ENCODE results near the gene SRP54.

- TF ChIP-seq, protein P1, sequence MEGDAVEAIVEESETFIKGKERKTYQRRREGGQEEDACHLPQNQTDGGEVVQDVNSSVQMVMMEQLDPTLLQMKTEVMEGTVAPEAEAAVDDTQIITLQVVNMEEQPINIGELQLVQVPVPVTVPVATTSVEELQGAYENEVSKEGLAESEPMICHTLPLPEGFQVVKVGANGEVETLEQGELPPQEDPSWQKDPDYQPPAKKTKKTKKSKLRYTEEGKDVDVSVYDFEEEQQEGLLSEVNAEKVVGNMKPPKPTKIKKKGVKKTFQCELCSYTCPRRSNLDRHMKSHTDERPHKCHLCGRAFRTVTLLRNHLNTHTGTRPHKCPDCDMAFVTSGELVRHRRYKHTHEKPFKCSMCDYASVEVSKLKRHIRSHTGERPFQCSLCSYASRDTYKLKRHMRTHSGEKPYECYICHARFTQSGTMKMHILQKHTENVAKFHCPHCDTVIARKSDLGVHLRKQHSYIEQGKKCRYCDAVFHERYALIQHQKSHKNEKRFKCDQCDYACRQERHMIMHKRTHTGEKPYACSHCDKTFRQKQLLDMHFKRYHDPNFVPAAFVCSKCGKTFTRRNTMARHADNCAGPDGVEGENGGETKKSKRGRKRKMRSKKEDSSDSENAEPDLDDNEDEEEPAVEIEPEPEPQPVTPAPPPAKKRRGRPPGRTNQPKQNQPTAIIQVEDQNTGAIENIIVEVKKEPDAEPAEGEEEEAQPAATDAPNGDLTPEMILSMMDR (IDR thresholded peaks at IDR 0.05) = no peak
- no peak for TF ChIP-seq POLR2A (IDR thresholded peaks at IDR 0.05)
- TF ChIP-seq POLR2AphosphoS5 (IDR thresholded peaks at IDR 0.05; ENCODE audit: insufficient read depth in 1 of 2, low read depth in 1 of 2) = no peak
These were observed 39.3 kb upstream of the SRP54 start for GRCh38 chr14:34943506-34943905.
